ENCODE results near the gene PMPCA. TPM values are rescaled to one million over a fixed set of nuclear protein-coding genes. Genes with fewer than 3 reads are reported as not detected.

PMPCA gene
- total and polyA plus RNA-seq, 12 donors = 59.3 to 85.2 (median 75.4) TPM

DNA sequence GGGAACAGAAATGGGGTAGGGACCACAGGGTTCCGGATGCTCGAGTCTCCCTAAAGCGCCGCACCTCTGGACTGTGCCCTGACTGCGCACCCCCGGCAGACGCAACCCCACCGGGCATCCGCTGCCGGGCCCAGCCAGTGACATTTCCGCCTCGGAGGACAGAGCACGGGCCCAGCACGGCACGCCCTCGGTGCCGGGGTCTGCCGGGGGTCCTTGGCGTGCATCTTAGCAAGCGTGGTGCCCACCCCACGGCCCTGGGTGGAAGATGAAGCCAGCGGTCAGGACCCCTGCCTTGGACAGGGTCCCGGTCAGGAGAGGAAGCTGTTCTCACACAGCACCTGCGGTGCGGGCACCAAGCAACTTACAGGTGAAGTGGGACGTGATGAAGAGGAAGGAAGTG, 22.1 kb downstream of the PMPCA start:
- TF ChIP-seq, protein P1, sequence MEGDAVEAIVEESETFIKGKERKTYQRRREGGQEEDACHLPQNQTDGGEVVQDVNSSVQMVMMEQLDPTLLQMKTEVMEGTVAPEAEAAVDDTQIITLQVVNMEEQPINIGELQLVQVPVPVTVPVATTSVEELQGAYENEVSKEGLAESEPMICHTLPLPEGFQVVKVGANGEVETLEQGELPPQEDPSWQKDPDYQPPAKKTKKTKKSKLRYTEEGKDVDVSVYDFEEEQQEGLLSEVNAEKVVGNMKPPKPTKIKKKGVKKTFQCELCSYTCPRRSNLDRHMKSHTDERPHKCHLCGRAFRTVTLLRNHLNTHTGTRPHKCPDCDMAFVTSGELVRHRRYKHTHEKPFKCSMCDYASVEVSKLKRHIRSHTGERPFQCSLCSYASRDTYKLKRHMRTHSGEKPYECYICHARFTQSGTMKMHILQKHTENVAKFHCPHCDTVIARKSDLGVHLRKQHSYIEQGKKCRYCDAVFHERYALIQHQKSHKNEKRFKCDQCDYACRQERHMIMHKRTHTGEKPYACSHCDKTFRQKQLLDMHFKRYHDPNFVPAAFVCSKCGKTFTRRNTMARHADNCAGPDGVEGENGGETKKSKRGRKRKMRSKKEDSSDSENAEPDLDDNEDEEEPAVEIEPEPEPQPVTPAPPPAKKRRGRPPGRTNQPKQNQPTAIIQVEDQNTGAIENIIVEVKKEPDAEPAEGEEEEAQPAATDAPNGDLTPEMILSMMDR (IDR thresholded peaks at IDR 0.05) = no peak
- no peak overlapping the region for H3K27ac ChIP-seq
- DNase-seq (no peak), ATAC-seq (no peak)
- 96% methylated on average over 26 of the region's 26 CpGs for WGBS, 2 donors
- H3K4me1 ChIP-seq = peaks cover 12 to 25% (median 15%) of the 10 kb centered on the region in 9 donors
- H3K9me3 ChIP-seq = no peaks in the 10 kb centered on the region
- H3K36me3 ChIP-seq = peaks cover 3 to 80% (median 9%) of the 10 kb centered on the region in 9 donors
- intact Hi-C loops (cut with DNase I) = no loop called here
- no peak overlapping the region for H3K4me3 ChIP-seq
- no peaks in the 10 kb centered on the region for H3K27me3 ChIP-seq

DNA sequence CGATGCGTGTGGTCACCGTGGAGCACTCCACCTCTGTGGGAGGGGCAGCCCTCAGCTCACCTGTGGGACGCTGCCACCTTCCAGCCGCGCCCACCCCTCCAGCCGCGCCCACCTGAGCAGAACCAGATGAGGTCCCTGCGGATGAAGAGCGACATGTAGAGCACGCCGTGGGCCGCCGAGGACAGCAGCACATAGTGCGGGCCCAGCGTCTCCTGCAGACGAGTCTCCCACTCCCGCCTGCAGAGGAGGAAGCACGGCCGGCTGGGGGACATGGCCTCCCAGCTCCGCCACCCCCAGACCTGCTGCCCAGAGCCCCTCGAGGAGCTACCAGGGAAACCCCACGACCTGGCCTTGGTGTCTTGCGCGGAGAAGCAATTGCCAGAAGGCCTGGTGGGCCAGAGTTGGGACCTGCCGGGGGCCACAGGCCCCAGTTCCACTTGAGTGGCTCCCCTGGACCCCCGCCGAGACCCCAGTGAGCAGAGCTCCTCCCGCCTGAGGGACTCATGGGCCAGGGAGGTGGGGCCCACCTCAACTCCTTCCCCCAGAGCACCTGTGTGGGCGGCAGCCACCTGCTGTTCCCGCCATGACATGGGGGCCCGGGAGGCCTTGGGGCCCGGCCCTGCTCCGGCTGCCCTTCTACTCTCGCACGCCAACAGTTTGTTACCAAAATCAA, 22.7 kb downstream of the PMPCA start:
- no peaks in the 10 kb centered on the region for H3K9me3 ChIP-seq
- no peak overlapping the region for H3K27ac ChIP-seq
- H3K4me1 ChIP-seq = peaks cover 18 to 31% (median 21%) of the 10 kb centered on the region in 9 donors
- no peak overlapping the region for H3K4me3 ChIP-seq
- WGBS, 2 donors = 96 to 97% methylated on average over 36 of the region's 36 CpGs
- no peaks in the 10 kb centered on the region for H3K27me3 ChIP-seq
- ATAC-seq (no peak), DNase-seq (no peak)
- intact Hi-C loops (cut with DNase I) = no loop called here
- H3K36me3 ChIP-seq = peaks cover 3 to 76% (median 9%) of the 10 kb centered on the region in 9 donors
- TF ChIP-seq, protein P1 (IDR thresholded peaks at IDR 0.05) = no peak

DNA sequence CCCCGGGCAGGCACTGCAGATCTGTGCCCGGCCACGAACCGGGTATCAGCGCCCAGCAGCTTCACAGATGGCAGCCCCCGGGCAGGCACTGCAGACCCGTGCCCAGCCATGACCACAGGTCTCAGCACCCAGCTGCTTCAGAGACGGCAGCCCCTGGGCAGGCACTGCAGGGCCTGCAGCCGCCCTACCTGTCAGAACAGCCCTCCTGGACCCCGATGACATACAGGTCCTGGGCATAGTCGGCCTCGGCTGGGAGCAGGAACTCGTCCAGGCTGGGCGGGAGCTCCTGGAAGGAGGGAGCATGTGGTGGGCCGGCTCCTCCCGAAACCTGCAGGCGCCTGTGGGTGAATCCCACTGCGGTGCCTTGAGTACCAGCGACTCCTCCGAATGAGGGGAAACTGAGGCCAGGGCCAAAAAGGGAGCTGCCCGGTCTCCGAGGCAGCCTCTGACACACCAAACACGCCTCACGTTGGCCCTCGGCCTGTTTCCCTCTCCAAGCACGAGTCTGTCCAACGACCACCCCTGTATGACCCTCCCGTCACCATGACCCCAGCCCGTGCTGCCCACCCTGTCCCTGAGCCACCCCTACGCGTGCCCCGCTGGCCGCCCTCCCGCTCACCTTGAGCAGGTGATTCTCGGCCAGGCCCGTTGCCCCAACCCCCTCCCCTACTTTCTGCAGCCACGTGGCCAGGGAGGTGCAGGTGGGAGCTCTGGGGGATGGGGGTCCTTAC, 23.6 kb downstream of the PMPCA start:
- H3K27me3 ChIP-seq = no peaks in the 10 kb centered on the region
- H3K4me3 ChIP-seq = no peak overlapping the region
- WGBS, 2 donors = 91 to 92% methylated on average over 29 to 37 of the region's 37 CpGs
- TF ChIP-seq, protein P1 (IDR thresholded peaks at IDR 0.05) = no peak
- H3K27ac ChIP-seq = no peak overlapping the region
- H3K36me3 ChIP-seq = peaks cover 3 to 68% (median 9%) of the 10 kb centered on the region in 9 donors
- DNase-seq (no peak), ATAC-seq (no peak)
- no peaks in the 10 kb centered on the region for H3K9me3 ChIP-seq
- peaks cover 18 to 37% (median 29%) of the 10 kb centered on the region in 9 donors for H3K4me1 ChIP-seq
- intact Hi-C loops (cut with DNase I) = no loop called here

DNA sequence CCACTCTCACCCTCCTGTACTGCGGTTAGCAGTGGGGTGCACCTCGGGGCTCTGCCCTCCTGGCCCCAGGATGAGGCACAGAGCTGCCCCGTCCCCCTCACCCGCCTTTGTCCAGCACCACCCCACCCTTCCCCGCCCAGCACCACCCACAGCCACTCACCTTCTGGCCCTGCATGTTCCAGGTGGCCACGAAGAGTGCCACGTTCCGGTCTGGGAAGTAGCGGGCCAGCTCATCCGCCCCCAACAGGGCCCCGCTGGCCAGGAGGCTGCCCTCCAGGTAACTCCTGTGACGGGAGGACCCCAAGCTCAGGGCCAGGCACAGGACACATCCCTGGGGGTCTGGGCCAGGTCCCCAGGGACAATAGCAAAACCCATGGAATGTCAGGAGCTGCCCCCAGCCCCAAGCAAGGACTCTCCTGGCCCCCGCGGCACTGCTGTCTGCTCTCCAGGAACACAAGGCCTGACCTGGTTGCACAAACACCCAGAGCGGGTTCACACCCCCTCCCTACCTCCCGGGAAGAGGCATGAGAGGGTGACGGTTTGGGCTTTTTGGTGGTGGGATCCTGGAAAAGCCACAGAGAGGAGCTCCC, 24.2 kb downstream of the PMPCA start:
- no peaks in the 10 kb centered on the region for H3K27me3 ChIP-seq
- no peaks in the 10 kb centered on the region for H3K9me3 ChIP-seq
- no peak overlapping the region for H3K4me3 ChIP-seq
- ATAC-seq = no peak
- TF ChIP-seq, protein P1 (IDR thresholded peaks at IDR 0.05) = no peak
- H3K36me3 ChIP-seq = peaks cover 0 to 61% (median 9%) of the 10 kb centered on the region in 9 donors
- no peak overlapping the region for H3K27ac ChIP-seq
- no peak for DNase-seq
- WGBS, 2 donors = 91 to 94% methylated on average over 17 of the region's 17 CpGs
- H3K4me1 ChIP-seq = peaks cover 18 to 37% (median 31%) of the 10 kb centered on the region in 9 donors
- intact Hi-C loops (cut with DNase I) = no loop called here

Data from heart right ventricle (tissue), 16 donors.